ENCODE results near the gene OXER1. TPM values are rescaled to one million over a fixed set of nuclear protein-coding genes. Genes with fewer than 3 reads are reported as not detected.

The OXER1 gene
- polyA plus RNA-seq, 2 of the 4 experiments (the other 2 are of a cell fraction), result not detected

- Histone ChIP-seq H3K4me3 (no peak overlapping the region), H3K9me3 (no peaks in the 10 kb centered on the region), H3K27ac (no peak overlapping the region), H3K4me1 (no peaks in the 10 kb centered on the region), H3K4me2 (no peak overlapping the region)
- ChIA-PET POLR2A (interaction anchor here (0.6 kb wide), 1 partner anchor 58 kb away, joined by 3 read pairs; no protein-coding TSS in a partner anchor), CTCF (interaction anchor here (1.2 to 2.5 kb wide), 2 partner anchors 17 to 57 kb away, joined by 4 to 9 read pairs; no protein-coding TSS in a partner anchor)
- no peak for TF ChIP-seq MAFK (IDR thresholded peaks at IDR 0.05; ENCODE audit: partially characterized antibody)
- no peak for TF ChIP-seq HES2 (IDR thresholded peaks at IDR 0.05)
- no peak for TF ChIP-seq ATOH8 (CRISPR knock-in tag; IDR thresholded peaks at IDR 0.05; ENCODE audit: low read depth)
- TF ChIP-seq KDM1A (IDR thresholded peaks at IDR 0.05; ENCODE audit: low read depth), result no peak
- no peak for DNase-seq (ENCODE audit: low read depth in 1 of 2, low spot score in 1 of 2)
- no peak for ATAC-seq
- WGBS (ENCODE audit: missing lambda C conversion rate), result 90% methylated on average over 24 of the region's 24 CpGs
- no peak for FAIRE-seq
Measured at GRCh38 chr2:42752816-42753813, 10.8 kb downstream of the OXER1 start.

- Histone ChIP-seq H3K4me1 (no peaks in the 10 kb centered on the region), H3K4me2 (no peak overlapping the region), H3K27ac (no peak overlapping the region), H3K4me3 (no peak overlapping the region), H3K9me3 (no peaks in the 10 kb centered on the region)
- no peak for TF ChIP-seq HOXB5 (CRISPR knock-in tag; IDR thresholded peaks at IDR 0.05)
- no peak for TF ChIP-seq NFE2L2 (conservative IDR thresholded peaks at IDR 0.05; ENCODE audit: low read length)
- TF ChIP-seq ZFP36 (IDR thresholded peaks at IDR 0.05; ENCODE audit: borderline replicate concordance, partially characterized antibody), result no peak
- TF ChIP-seq TFCP2L1 (CRISPR knock-in tag; IDR thresholded peaks at IDR 0.05), result no peak
- no peak for TF ChIP-seq ZC3H11A (IDR thresholded peaks at IDR 0.05)
- no peak for TF ChIP-seq HEYL (CRISPR knock-in tag; IDR thresholded peaks at IDR 0.05)
- no peak for TF ChIP-seq ZNF302 (CRISPR knock-in tag; IDR thresholded peaks at IDR 0.05)
- no peak for TF ChIP-seq JUN (IDR thresholded peaks at IDR 0.05)
- TF ChIP-seq JUNB (IDR thresholded peaks at IDR 0.05), result no peak
- TF ChIP-seq FOSL2 (IDR thresholded peaks at IDR 0.05), result no peak
- no peak for TF ChIP-seq FOSL2 (CRISPR knock-in tag; IDR thresholded peaks at IDR 0.05)
- TF ChIP-seq ESRRA (IDR thresholded peaks at IDR 0.05; ENCODE audit: borderline replicate concordance, low read length), result no peak
- no peak for TF ChIP-seq HES2 (IDR thresholded peaks at IDR 0.05)
- no peak for FAIRE-seq
- ATAC-seq, result no peak
- 54% methylated on average over 2 of the region's 2 CpGs for WGBS (ENCODE audit: missing lambda C conversion rate)
- POLR2A ChIA-PET, result interaction anchor here (0.6 kb wide), 1 partner anchor 59 kb away, joined by 3 read pairs; no protein-coding TSS in a partner anchor
- CTCF ChIA-PET, result interaction anchor here (1.2 kb wide), 2 partner anchors 18 to 58 kb away, joined by 4 read pairs; no protein-coding TSS in a partner anchor
- no peak for DNase-seq (ENCODE audit: low read depth in 1 of 2, low spot score in 1 of 2)
Measured at GRCh38 chr2:42752314-42752713, 11.6 kb downstream of the OXER1 start.

- H3K27ac ChIP-seq, result no peak overlapping the region
- CTCF ChIA-PET, result interaction anchor here (1.0 to 1.2 kb wide), 2 partner anchors 10 to 12 kb away, joined by 3 to 4 read pairs; no protein-coding TSS in a partner anchor
- FAIRE-seq, result no peak
- no peaks in the 10 kb centered on the region for H3K4me1 ChIP-seq
- no peak overlapping the region for H3K4me2 ChIP-seq
- WGBS (ENCODE audit: missing lambda C conversion rate), result 74% methylated on average over 4 of the region's 4 CpGs
- DNase-seq (ENCODE audit: low read depth in 1 of 2, low spot score in 1 of 2), result no peak
- H3K4me3 ChIP-seq, result no peak overlapping the region
- TF ChIP-seq REST (IDR thresholded peaks at IDR 0.05) (peak; percentile 30; the same call in 1 of the 2 replicates), CTCF (IDR thresholded peaks at IDR 0.05) (no peak)
- no peaks in the 10 kb centered on the region for H3K9me3 ChIP-seq
- ATAC-seq, result no peak
- POLR2A ChIA-PET, result no interaction called here
Measured at GRCh38 chr2:42748840-42749239, 15.1 kb downstream of the OXER1 start.
